ENCODE measurements around the gene PTCD2.

Gene PTCD2

GRCh38 chr5:72346398-72346797, 26.2 kb downstream of the PTCD2 start:
- CTCF ChIA-PET: interaction anchor here (1.7 kb wide), 1 partner anchor 20 kb away, joined by 4 read pairs; no protein-coding TSS in a partner anchor
- no peak overlapping the region for H3K27ac ChIP-seq (ENCODE audit: extremely low read depth, low read depth, low read length)
- no peak overlapping the region for H3K4me3 ChIP-seq (ENCODE audit: low read depth, low read length)
- POLR2A ChIA-PET: no interaction called here
- H3K4me1 ChIP-seq (ENCODE audit: control insufficient read depth, insufficient read depth, low read length): no peaks in the 10 kb centered on the region
- peaks cover 0 to 46% of the 10 kb centered on the region in 2 experiments for H3K36me3 ChIP-seq (ENCODE audit: control insufficient read depth in 2 of 2, insufficient read depth in 1 of 2, low read length in 2 of 2)
- H3K9me3 ChIP-seq (ENCODE audit: control insufficient read depth, insufficient read depth, low read depth, low read length): no peaks in the 10 kb centered on the region
- TF ChIP-seq ZNF404 (tag by site-specific recombination; IDR thresholded peaks at IDR 0.05): no peak
- TF ChIP-seq PBX3 (CRISPR knock-in tag; IDR thresholded peaks at IDR 0.05): no peak

DNA sequence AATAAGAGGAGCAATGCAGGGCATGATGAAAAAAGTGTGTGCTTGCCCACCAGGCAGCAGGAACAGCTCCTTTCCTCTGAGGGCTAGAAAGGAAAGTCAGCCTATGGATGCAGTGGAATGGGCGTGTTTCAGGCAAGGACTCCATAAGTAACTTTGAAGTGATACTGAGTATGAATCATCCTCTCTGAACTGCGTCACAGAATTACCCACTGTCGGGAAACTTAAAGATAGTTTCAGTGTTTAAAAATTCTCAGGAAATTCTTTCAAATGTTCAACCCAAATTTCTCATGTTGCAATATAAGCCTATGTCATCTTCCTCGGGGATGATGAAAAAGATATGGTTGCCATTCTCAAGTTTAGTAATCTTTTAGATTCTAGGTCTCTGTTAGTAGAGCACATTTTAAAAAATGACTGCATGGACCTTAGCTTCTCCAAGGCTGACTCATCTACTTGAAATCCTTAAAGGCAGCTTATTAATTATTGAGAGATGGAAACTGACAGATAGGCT, 27.7 kb downstream of the PTCD2 start:
- Histone ChIP-seq H3K4me3 (ENCODE audit: low read depth, low read length) (no peak overlapping the region), H3K9me3 (ENCODE audit: control insufficient read depth, insufficient read depth, low read depth, low read length) (no peaks in the 10 kb centered on the region), H3K27ac (ENCODE audit: extremely low read depth, low read depth, low read length) (no peak overlapping the region), H3K36me3 (ENCODE audit: control insufficient read depth in 2 of 2, insufficient read depth in 1 of 2, low read length in 2 of 2) (peaks cover 0 to 38% of the 10 kb centered on the region in 2 experiments), H3K4me1 (ENCODE audit: control insufficient read depth, insufficient read depth, low read length) (peaks cover under 1% of the 10 kb centered on the region; the same call in 1 of the 2 replicates)
- ChIA-PET CTCF (interaction anchor here (1.1 kb wide), 1 partner anchor 176 kb away, joined by 3 read pairs; no protein-coding TSS in a partner anchor), POLR2A (no interaction called here)
- TF ChIP-seq ZNF354C (tag by site-specific recombination; IDR thresholded peaks at IDR 0.05; ENCODE audit: borderline replicate concordance, low read depth): no peak
- TF ChIP-seq ZNF24 (tag by site-specific recombination; IDR thresholded peaks at IDR 0.05): no peak
- TF ChIP-seq, protein P1, sequence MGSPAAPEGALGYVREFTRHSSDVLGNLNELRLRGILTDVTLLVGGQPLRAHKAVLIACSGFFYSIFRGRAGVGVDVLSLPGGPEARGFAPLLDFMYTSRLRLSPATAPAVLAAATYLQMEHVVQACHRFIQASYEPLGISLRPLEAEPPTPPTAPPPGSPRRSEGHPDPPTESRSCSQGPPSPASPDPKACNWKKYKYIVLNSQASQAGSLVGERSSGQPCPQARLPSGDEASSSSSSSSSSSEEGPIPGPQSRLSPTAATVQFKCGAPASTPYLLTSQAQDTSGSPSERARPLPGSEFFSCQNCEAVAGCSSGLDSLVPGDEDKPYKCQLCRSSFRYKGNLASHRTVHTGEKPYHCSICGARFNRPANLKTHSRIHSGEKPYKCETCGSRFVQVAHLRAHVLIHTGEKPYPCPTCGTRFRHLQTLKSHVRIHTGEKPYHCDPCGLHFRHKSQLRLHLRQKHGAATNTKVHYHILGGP (tag by site-specific recombination; IDR thresholded peaks at IDR 0.05): no peak
- no peak for TF ChIP-seq ZNF148 (tag by site-specific recombination; IDR thresholded peaks at IDR 0.05; ENCODE audit: borderline replicate concordance)
- no peak for TF ChIP-seq ZNF175 (tag by site-specific recombination; IDR thresholded peaks at IDR 0.05)
- no peak for TF ChIP-seq SETDB1 (IDR thresholded peaks at IDR 0.05; ENCODE audit: insufficient read length, low read length)
- no peak for TF ChIP-seq ZNF792 (tag by site-specific recombination; IDR thresholded peaks at IDR 0.05)
- TF ChIP-seq, protein P2, sequence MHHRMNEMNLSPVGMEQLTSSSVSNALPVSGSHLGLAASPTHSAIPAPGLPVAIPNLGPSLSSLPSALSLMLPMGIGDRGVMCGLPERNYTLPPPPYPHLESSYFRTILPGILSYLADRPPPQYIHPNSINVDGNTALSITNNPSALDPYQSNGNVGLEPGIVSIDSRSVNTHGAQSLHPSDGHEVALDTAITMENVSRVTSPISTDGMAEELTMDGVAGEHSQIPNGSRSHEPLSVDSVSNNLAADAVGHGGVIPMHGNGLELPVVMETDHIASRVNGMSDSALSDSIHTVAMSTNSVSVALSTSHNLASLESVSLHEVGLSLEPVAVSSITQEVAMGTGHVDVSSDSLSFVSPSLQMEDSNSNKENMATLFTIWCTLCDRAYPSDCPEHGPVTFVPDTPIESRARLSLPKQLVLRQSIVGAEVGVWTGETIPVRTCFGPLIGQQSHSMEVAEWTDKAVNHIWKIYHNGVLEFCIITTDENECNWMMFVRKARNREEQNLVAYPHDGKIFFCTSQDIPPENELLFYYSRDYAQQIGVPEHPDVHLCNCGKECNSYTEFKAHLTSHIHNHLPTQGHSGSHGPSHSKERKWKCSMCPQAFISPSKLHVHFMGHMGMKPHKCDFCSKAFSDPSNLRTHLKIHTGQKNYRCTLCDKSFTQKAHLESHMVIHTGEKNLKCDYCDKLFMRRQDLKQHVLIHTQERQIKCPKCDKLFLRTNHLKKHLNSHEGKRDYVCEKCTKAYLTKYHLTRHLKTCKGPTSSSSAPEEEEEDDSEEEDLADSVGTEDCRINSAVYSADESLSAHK (tag by site-specific recombination; IDR thresholded peaks at IDR 0.05): no peak
- TF ChIP-seq HOXC10 (CRISPR knock-in tag; IDR thresholded peaks at IDR 0.05): no peak
- no peak for TF ChIP-seq ZNF843 (tag by site-specific recombination; IDR thresholded peaks at IDR 0.05)
- no peak for TF ChIP-seq ZNF239 (tag by site-specific recombination; IDR thresholded peaks at IDR 0.05)
- TF ChIP-seq ZNF626 (tag by site-specific recombination; IDR thresholded peaks at IDR 0.05): no peak
- TF ChIP-seq TRIM28 (IDR thresholded peaks at IDR 0.05; ENCODE audit: borderline replicate concordance, low read length): no peak
- TF ChIP-seq GLIS2 (tag by site-specific recombination; IDR thresholded peaks at IDR 0.05): no peak
- TF ChIP-seq ZNF514 (tag by site-specific recombination; IDR thresholded peaks at IDR 0.05): no peak
- TF ChIP-seq ZNF202 (tag by site-specific recombination; IDR thresholded peaks at IDR 0.05; ENCODE audit: borderline replicate concordance): no peak
- TF ChIP-seq PATZ1 (tag by site-specific recombination; IDR thresholded peaks at IDR 0.05): no peak
- TF ChIP-seq ZNF155 (tag by site-specific recombination; IDR thresholded peaks at IDR 0.05): no peak
- no peak for TF ChIP-seq ZNF664 (tag by site-specific recombination; IDR thresholded peaks at IDR 0.05)

Data from HEK293 (cell line).